ENCODE results near the gene PRR3.

Gene PRR3

DNA sequence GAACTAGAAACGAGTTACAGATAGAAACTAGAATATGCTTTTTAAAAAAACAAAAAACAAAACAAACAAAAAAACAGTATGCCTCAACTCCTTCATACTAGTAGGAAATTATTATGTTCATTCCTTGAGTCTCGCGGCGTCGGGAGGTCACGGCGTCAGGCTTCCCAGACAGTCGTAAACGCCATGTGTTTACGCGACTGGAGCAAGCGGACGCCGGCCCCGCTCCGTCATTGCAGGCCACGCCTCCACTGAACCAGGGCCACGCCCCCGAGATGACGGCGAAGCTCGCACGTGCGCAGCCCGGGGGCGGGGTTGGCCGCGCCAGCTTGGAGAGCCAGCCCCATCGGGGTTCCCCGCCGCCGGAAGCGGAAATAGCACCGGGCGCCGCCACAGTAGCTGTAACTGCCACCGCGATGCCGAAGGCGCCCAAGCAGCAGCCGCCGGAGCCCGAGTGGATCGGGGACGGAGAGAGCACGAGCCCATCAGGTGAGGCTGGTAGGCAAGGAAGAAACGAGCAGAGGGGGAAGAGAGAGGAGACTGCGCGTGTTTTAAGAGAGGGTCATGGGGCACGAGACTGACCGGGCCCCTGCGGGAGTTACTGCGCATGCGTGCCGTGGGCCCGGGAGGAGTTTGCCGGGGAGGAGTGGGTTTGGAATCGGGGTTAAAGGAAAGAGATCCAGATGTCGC is 14.1 kb downstream of the PRR3 start, which contains the start of gene ABCF1:
TSS of gene ABCF1 (plus strand) at position 368 of the 687 bp plus-strand sequence. CDS start at position 414, 46 bp downstream.
- peak; percentile 99 to 100 for DNase-seq (ENCODE audit: low read depth in 2 of 2)

DNA sequence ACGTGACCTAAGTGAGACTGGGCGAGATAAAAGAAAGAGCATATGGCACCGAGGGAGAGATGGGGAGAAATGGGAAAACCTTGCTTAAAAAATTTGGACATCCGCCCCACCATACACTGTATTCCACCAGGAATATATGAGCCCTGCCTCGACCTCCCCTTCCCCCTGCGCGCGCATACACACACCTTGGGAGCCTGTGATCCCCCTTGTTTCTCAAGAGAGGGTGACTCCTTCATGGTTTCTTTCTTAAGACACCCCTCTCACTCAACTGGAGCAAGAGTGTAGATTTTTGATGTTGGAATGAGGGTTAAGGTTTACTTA is 14.6 kb downstream of the PRR3 start:
- DNase-seq (ENCODE audit: low read depth in 2 of 2): no peak

- DNase-seq (ENCODE audit: low read depth in 2 of 2): no peak
Measured at GRCh38 chr6:30572148-30572547, 15.1 kb downstream of the PRR3 start.

- no peak for DNase-seq (ENCODE audit: low read depth in 2 of 2)
Measured at GRCh38 chr6:30573113-30573512, 16.0 kb downstream of the PRR3 start.

- DNase-seq (ENCODE audit: low read depth in 2 of 2): no peak
Measured at GRCh38 chr6:30578051-30578450, 21.0 kb downstream of the PRR3 start.

- no peak for DNase-seq (ENCODE audit: low read depth in 2 of 2)
Measured at GRCh38 chr6:30583921-30584320, 26.8 kb downstream of the PRR3 start.

DNA sequence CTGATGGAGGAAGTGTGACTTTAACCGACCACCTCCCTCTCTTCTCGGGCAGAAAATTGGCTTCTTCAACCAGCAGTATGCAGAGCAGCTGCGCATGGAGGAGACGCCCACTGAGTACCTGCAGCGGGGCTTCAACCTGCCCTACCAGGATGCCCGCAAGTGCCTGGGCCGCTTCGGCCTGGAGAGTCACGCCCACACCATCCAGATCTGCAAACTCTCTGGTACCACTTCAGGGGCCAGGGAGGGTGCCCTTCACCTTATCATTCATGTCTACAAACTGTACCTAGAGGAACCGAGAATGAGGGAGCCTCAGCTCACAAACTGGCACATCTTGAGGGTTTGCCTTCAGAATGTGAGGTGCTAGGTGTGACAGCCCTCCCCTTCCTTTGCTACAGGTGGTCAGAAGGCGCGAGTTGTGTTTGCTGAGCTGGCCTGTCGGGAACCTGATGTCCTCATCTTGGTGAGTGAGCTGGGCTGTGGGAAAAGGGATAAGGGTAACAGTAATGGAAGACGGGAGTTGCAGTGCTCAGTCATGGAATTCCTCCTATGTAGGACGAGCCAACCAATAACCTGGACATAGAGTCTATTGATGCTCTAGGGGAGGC is 32.8 kb downstream of the PRR3 start:
- DNase-seq (ENCODE audit: low read depth in 2 of 2): no peak

GRCh38 chr6:30590509-30590908 is 33.4 kb downstream of the PRR3 start:
- DNase-seq (ENCODE audit: low read depth in 2 of 2): no peak

DNA sequence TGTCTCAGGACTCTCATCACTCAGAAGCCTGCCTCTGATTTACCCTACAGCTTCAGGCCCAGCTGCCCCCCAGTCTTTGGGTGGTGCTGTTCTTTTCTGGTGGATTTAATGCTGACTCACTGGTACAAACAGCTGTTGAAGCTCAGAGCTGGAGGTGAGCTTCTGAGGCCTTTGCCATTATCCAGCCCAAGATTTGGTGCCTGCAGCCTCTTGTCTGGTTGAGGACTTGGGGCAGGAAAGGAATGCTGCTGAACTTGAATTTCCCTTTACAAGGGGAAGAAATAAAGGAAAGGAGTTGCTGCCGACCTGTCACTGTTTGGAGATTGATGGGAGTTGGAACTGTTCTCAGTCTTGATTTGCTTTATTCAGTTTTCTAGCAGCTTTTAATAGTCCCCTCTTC is 33.9 kb downstream of the PRR3 start:
- DNase-seq (ENCODE audit: low read depth in 2 of 2): no peak

DNA sequence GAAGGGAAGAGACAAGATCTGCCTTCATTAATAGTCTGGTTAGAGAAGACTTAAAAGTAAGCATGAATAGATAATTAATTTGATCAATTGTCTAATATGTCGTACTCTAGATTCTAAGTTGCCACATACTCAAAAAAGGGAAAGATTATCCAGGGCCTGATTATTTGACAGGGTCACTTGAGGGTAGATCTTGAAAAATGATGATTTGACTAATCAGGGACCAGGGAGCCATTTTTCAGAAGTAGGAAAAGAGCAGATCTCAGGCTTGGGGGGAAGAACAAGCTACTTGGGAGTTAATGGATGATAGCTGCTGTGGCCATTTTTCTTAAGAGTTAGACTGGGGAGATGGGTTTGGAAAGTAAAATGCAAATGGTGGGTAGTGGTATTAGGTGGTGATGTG is 35.2 kb downstream of the PRR3 start:
- DNase-seq (ENCODE audit: low read depth in 2 of 2): no peak

- DNase-seq (ENCODE audit: low read depth in 2 of 2): peak; percentile 45 to 56
Measured at GRCh38 chr6:30597315-30598144, 40.4 kb downstream of the PRR3 start.

DNA sequence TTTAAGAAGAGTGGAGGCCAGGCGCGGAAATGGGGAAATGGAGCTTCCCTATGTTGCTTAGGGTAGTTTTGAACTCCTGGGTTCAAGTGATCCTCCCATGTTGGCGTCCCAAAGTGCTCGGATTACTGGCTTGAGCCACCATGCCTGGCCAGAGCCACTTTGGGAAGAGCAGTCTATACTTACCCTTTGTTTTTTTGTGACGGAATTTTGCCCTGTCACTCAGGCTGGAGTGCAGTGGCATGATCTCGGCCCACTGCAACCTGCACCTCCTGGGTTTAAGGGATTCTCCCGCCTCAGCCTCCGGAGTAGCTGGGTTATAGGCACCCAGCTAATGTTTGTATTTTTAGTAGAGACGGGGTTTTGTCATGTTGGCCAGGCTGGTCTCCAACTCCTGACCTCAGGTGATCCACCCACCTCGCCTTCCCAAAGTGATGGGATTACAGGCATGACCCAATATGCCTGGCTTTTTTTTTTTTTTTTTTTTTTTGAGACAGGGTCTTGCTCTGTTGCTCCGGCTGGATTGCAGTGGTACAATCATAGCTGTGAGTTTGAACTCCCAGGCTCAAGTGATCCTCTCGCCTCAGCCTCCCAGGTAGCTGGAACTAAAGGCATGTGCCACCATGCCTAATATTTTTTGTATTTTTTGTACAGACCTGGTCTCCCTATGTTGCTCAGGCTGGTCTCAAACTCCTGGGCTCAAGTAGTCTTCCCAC is 42.0 kb downstream of the PRR3 start:
- DNase-seq (ENCODE audit: low read depth in 2 of 2): no peak

- DNase-seq (ENCODE audit: low read depth in 2 of 2): no peak
Measured at GRCh38 chr6:30599625-30600324, 42.7 kb downstream of the PRR3 start.

DNA sequence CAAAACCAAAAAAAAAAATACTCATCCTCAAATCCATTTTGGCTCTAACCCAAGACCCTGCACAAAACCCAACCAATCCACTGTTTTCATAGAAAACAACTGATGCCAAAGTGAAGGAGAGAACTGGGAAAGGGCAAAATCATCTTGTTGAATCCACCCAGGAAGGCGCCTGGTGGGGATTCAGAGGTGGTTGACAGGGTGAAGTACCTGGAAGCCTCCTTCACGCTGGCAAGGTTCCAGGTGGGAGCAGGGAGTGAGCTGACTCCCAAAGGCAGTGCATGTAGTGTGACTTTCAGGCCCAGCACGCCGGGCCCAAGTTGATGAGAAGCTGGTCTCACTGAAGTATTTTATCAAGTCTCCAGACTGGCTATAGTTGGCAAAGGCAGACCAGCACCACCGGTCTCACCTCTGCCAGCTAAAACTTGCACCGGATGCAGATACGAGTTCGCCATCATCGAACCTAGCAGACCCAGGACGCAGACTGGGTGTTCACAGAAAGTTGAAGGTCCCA is 43.4 kb downstream of the PRR3 start:
- DNase-seq (ENCODE audit: low read depth in 2 of 2): no peak

DNA sequence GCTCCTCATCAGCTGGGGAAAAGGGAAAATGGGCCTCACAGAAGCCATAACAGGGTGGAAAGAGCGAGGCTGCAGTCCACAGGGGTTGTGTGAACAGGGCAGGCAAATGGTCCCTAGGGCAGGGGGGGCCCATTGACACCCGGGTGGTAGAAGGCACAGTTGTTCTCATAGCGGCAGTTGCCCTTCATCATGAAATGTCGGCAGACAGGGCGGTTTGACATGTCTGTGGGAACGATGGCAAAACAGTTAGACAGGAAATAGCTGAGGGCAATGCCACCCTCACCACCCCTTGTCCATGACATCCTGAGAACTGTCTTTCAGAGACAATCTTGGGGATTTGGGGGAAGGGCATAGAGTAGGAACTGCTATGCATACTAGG is 44.3 kb downstream of the PRR3 start:
- DNase-seq (ENCODE audit: low read depth in 2 of 2): no peak

DNA sequence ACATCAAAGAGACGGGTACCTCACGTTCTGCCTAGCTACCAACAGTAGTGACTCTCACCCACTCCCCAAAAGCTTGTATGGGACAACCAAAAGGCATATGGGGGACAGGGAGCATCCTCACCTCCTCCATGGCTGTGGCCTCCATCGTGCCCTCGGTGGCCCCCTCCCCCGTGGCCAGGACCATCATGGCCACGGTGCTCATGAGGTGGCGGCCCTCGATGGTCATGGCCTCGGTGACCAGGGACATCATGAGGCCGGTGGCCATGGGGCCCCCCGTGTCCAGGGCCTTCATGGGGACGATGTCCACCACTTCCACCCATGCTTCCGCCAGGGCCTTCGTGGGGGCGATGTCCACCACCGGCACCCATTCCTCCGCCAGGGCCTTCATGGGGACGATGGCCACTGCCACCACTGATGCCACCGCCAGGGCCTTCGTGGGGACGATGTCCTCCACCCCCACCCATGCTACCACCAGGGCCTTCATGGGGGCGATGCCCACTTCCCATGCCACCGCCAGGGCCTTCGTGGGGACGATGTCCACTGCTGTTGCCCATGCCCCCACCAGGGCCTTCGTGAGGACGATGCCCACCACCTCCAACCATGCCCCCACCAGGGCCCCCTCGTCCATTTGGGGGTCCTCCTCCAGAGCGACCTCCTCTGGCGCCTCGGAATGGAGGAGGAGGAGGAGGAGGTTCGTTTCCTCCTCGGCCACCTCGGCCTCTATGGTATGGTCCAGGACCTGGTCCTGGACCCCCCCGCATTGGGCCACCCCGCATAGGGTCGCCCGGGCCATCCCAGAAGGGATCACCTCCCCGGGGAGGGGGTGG is 44.9 kb downstream of the PRR3 start:
- DNase-seq (ENCODE audit: low read depth in 2 of 2): no peak

GRCh38 chr6:30603961-30604360 is 46.9 kb downstream of the PRR3 start:
- DNase-seq (ENCODE audit: low read depth in 2 of 2): no peak

DNA sequence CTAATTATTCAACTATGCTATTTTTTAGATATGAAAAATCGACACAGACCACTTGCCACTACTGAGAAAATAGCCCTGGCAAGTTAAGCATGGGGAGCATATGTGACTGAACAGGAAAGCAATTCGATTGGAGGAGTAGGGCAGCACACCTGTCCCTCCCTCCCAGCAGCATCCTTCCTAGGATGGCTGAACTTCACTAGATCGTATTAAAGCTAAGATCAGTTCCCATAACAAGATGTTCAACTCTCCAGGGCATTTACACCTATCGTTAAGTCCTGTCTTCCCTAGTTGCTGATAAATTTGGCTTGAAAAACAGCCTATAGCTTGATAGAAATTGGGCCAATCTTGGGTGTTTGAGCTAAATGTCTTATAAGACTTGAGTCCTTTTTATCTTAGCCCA is 53.0 kb downstream of the PRR3 start:
- DNase-seq (ENCODE audit: low read depth in 2 of 2): no peak

DNA sequence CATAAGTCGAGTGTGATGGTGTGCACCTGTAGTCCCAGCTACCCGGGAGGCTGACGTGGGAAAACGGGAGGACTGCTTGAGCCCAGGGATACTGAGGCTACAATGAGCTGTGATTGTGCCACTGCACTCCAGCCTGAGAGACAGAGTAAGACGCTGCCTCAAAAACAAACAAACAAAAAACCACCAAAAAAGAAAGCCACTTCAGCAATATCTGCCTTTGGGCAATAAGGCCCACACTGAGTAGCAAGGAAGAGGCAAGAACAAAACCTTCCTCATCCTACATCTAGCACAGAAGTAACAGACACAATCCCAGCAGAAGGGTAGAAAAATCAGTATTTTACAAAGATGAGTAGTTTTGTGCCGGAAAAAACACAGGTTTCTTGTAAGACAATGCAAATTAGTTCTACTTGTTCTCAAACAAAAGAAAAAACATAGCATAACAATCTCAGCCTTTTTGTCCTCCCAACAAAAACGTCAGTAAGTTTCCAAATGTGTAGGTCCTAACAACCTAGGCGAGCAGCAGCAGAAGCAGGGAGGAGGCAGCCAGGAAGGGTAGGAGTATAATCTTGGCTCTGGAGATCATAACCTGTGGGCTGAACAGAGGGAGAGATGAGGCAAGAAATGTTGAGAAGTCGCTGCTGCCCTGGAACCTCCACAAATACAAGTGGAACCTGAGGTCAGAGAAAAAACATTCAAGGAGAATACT is 54.2 kb downstream of the PRR3 start:
- DNase-seq (ENCODE audit: low read depth in 2 of 2): no peak

- DNase-seq (ENCODE audit: low read depth in 2 of 2): no peak
Measured at GRCh38 chr6:30611856-30612194, 54.7 kb downstream of the PRR3 start.

Data from stimulated activated CD8-positive, alpha-beta memory T cell treated with anti-CD3 and anti-CD28 coated beads, Interleukin-15, amount 100 ng/mL, for 48 hours (primary cell).